Activated CD8-positive, alpha-beta memory T cell treated with anti-CD3 and anti-CD28 coated beads for 24 hours (primary cell): ENCODE measurements around the gene DXO.
"Not testable (repeated sequence)": the region's sequence is repeated elsewhere in the genome, so short reads cannot be mapped to it uniquely, and the experiment has no call there.

ENCODE experiments used
- DNase-seq: peaks from one replicate; pipeline ENCODE4 v3.0.0-alpha.2; 2020

DXO gene

GRCh38 chr6:31979238-31979898 lies 7.4 kb upstream of the DXO start:
- DNase-seq = no peak

- DNase-seq = no peak
Measured at GRCh38 chr6:31978831-31979230, 6.9 kb upstream of the DXO start.

- no peak for DNase-seq
Measured at GRCh38 chr6:31977816-31978431, 6.0 kb upstream of the DXO start.

- not testable (repeated sequence) for DNase-seq
Measured at GRCh38 chr6:31976065-31976464, 4.1 kb upstream of the DXO start.

- no peak for DNase-seq
Measured at GRCh38 chr6:31972709-31973350, 892 bp upstream of the DXO start.

GRCh38 chr6:31971279-31971992 lies 502 bp downstream of the DXO start:
- no peak for DNase-seq

- DNase-seq = no peak
Measured at GRCh38 chr6:31970604-31971271, 1.2 kb downstream of the DXO start.

GRCh38 chr6:31969712-31970603 lies 2.0 kb downstream of the DXO start:
- no peak for DNase-seq

GRCh38 chr6:31968791-31969711 lies 2.9 kb downstream of the DXO start:
- DNase-seq = no peak

- DNase-seq = no peak
Measured at GRCh38 chr6:31968326-31968725, 3.6 kb downstream of the DXO start.

GRCh38 chr6:31967926-31968320 lies 4.0 kb downstream of the DXO start:
- DNase-seq = no peak

- DNase-seq = no peak
Measured at GRCh38 chr6:31966997-31967925, 4.7 kb downstream of the DXO start.

- no peak for DNase-seq
Measured at GRCh38 chr6:31966506-31966905, 5.4 kb downstream of the DXO start.

- no peak for DNase-seq
Measured at GRCh38 chr6:31965700-31966099, 6.2 kb downstream of the DXO start.

GRCh38 chr6:31963921-31964320 lies 8.0 kb downstream of the DXO start:
- no peak for DNase-seq

- DNase-seq = no peak
Measured at GRCh38 chr6:31961616-31962015, 10.3 kb downstream of the DXO start.

GRCh38 chr6:31958741-31959739 lies 12.9 kb downstream of the DXO start, which contains the start of the genes NELFE and SKIC2:
Gene NELFE, minus strand, starts transcription at chr6:31958971. Its CDS starts 525 bp downstream, at chr6:31958446.
Gene SKIC2, plus strand, starts transcription at chr6:31959175. Its CDS starts 18 bp downstream, at chr6:31959193.
- peak; percentile 98 for DNase-seq

- DNase-seq = no peak
Measured at GRCh38 chr6:31958412-31958740, 13.6 kb downstream of the DXO start.
